ENCODE results near the gene KLHL17. TPM values are rescaled to one million over a fixed set of nuclear protein-coding genes. Genes with fewer than 3 reads are reported as not detected.

KLHL17 gene
- polyA plus RNA-seq, 1 donor (not counting 4 experiments of a cell fraction or from before 2014, with no cell fraction given), result 6.5 TPM

DNA sequence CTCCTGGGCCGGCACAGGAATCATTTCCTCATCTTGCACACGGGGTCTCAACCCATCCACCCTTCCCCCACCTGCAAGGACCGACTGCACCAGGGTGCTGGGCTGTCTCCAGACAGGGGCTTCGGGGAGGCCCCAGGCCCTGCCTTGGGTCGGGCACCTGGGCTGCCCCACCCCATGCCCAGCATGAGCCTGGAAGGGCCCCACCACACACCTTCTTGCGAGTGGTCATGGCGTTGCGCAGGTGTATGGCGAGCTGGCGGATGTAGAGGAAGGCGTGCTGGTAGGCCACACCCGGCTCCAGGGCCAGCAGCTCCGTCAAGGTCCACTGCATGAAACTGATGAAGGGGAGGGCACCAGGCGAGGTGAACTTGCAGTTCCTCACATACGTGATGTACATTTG lies 8.2 kb upstream of the KLHL17 start:
- H3K36me3 ChIP-seq (ENCODE audit: control insufficient read depth in 2 of 2, extremely low read depth in 1 of 2, insufficient read depth in 2 of 2, low read length in 2 of 2), result peaks cover 74 to 76% of the 10 kb centered on the region in 2 experiments
- H3K9me1 ChIP-seq (ENCODE audit: control insufficient read depth, extremely low read depth, insufficient read depth, low read length), result no peaks in the 10 kb centered on the region
- H3K9ac ChIP-seq (ENCODE audit: control insufficient read depth, extremely low read depth, insufficient read depth, low read length), result no peak overlapping the region
- dilution Hi-C loops (cut with MboI; ENCODE audit: extremely low pct_ligation_motif_present, low sequenced_read_pairs), result no loop called here
- no peak overlapping the region for H3K4me3 ChIP-seq (ENCODE audit: control insufficient read depth in 2 of 3, extremely low read depth in 1 of 3, insufficient read depth in 2 of 3, low read depth in 1 of 3, low read length in 3 of 3)
- FAIRE-seq, result no peak
- no peak overlapping the region for H2AFZ ChIP-seq (ENCODE audit: control insufficient read depth, low read length)
- peaks cover 13% of the 10 kb centered on the region for H3K79me2 ChIP-seq (ENCODE audit: control insufficient read depth, insufficient read depth, low read length)
- no peaks in the 10 kb centered on the region for H3K4me1 ChIP-seq (ENCODE audit: control insufficient read depth, extremely low read depth, insufficient read depth, low read length)
- no peaks in the 10 kb centered on the region for H3K9me3 ChIP-seq (ENCODE audit: control insufficient read depth, low read depth, low read length)
- DNase-seq (ENCODE audit: low read depth, low spot score), result no peak
- TF ChIP-seq EZH2 (IDR thresholded peaks at IDR 0.05; ENCODE audit: low read length) (no peak), CTCF (optimal IDR thresholded peaks at IDR 0.05 in 1 of 3, IDR thresholded peaks at IDR 0.05 in 1 of 3, conservative IDR thresholded peaks at IDR 0.05 in 1 of 3; ENCODE audit: extremely low read depth in 1 of 3, insufficient read depth in 2 of 3, low read length in 3 of 3) (no peak)
- no peaks in the 10 kb centered on the region for H3K27me3 ChIP-seq (ENCODE audit: control insufficient read depth, extremely low read depth, insufficient read depth, low read length)
- peaks cover 5% of the 10 kb centered on the region for H4K20me1 ChIP-seq (ENCODE audit: control insufficient read depth, extremely low read depth, insufficient read depth, low read length)
- H3K4me2 ChIP-seq (ENCODE audit: control insufficient read depth, extremely low read depth, insufficient read depth, low read depth, low read length), result no peak overlapping the region
- no peak overlapping the region for H3K27ac ChIP-seq (ENCODE audit: control insufficient read depth, insufficient read depth, low read length)

GRCh38 chr1:952603-953002 lies 7.8 kb upstream of the KLHL17 start:
- DNase-seq (ENCODE audit: low read depth, low spot score) (no peak), FAIRE-seq (no peak)
- TF ChIP-seq CTCF (optimal IDR thresholded peaks at IDR 0.05 in 1 of 3, IDR thresholded peaks at IDR 0.05 in 1 of 3, conservative IDR thresholded peaks at IDR 0.05 in 1 of 3; ENCODE audit: extremely low read depth in 1 of 3, insufficient read depth in 2 of 3, low read length in 3 of 3), result no peak
- TF ChIP-seq EZH2 (IDR thresholded peaks at IDR 0.05; ENCODE audit: low read length), result no peak
- no peak overlapping the region for H3K4me3 ChIP-seq (ENCODE audit: control insufficient read depth in 2 of 3, extremely low read depth in 1 of 3, insufficient read depth in 2 of 3, low read depth in 1 of 3, low read length in 3 of 3)
- no peak overlapping the region for H3K27ac ChIP-seq (ENCODE audit: control insufficient read depth, insufficient read depth, low read length)
- no peaks in the 10 kb centered on the region for H3K9me1 ChIP-seq (ENCODE audit: control insufficient read depth, extremely low read depth, insufficient read depth, low read length)
- H3K27me3 ChIP-seq (ENCODE audit: control insufficient read depth, extremely low read depth, insufficient read depth, low read length), result no peaks in the 10 kb centered on the region
- peaks cover 9% of the 10 kb centered on the region for H4K20me1 ChIP-seq (ENCODE audit: control insufficient read depth, extremely low read depth, insufficient read depth, low read length)
- H3K79me2 ChIP-seq (ENCODE audit: control insufficient read depth, insufficient read depth, low read length), result peaks cover 17% of the 10 kb centered on the region
- no peaks in the 10 kb centered on the region for H3K9me3 ChIP-seq (ENCODE audit: control insufficient read depth, low read depth, low read length)
- H3K36me3 ChIP-seq (ENCODE audit: control insufficient read depth in 2 of 2, extremely low read depth in 1 of 2, insufficient read depth in 2 of 2, low read length in 2 of 2), result peaks cover 71 to 78% of the 10 kb centered on the region in 2 experiments
- peaks cover 3% of the 10 kb centered on the region for H3K4me1 ChIP-seq (ENCODE audit: control insufficient read depth, extremely low read depth, insufficient read depth, low read length)
- no peak overlapping the region for H3K9ac ChIP-seq (ENCODE audit: control insufficient read depth, extremely low read depth, insufficient read depth, low read length)
- no peak overlapping the region for H2AFZ ChIP-seq (ENCODE audit: control insufficient read depth, low read length)
- dilution Hi-C loops (cut with MboI; ENCODE audit: extremely low pct_ligation_motif_present, low sequenced_read_pairs), result no loop called here
- H3K4me2 ChIP-seq (ENCODE audit: control insufficient read depth, extremely low read depth, insufficient read depth, low read depth, low read length), result no peak overlapping the region
